Measurements from ENCODE around the gene ARRDC2.

DNA sequence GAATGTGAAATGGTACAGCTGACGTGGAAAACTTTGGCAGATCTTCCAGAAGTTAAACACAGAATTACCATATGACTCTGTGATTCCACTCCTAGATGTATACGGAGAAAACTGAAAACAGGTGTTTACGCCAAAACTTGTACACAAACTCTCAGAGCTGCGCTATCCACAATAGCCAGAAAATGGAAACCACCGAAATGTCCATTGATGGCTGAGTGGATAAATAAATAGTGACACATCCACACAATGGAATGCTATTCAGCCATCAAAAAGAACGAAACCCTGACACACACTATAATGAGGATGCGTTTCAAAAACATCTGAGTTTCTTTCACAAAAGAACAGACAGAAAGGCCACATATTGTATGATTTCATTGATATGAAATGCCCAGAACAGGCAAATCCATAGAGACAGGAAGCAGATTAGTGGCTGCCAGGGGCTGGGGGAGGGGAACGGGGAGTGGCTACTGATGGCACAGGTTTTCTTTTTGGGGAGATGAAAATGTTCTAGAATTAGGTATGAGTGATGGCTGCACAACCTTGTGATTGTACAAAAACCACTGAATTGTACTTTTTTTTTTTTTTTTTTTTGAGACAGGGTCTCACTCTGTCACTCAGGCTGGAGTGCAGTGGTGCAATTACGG is 45.7 kb downstream of the ARRDC2 start:
- TF ChIP-seq ELF4 (CRISPR knock-in tag; IDR thresholded peaks at IDR 0.05), result no peak
- no peak for TF ChIP-seq RBM17 (IDR thresholded peaks at IDR 0.05; ENCODE audit: borderline replicate concordance, low read depth, low read length)
- TF ChIP-seq SMAD3 (CRISPR knock-in tag; conservative IDR thresholded peaks at IDR 0.05), result no peak
- TF ChIP-seq, protein P1, sequence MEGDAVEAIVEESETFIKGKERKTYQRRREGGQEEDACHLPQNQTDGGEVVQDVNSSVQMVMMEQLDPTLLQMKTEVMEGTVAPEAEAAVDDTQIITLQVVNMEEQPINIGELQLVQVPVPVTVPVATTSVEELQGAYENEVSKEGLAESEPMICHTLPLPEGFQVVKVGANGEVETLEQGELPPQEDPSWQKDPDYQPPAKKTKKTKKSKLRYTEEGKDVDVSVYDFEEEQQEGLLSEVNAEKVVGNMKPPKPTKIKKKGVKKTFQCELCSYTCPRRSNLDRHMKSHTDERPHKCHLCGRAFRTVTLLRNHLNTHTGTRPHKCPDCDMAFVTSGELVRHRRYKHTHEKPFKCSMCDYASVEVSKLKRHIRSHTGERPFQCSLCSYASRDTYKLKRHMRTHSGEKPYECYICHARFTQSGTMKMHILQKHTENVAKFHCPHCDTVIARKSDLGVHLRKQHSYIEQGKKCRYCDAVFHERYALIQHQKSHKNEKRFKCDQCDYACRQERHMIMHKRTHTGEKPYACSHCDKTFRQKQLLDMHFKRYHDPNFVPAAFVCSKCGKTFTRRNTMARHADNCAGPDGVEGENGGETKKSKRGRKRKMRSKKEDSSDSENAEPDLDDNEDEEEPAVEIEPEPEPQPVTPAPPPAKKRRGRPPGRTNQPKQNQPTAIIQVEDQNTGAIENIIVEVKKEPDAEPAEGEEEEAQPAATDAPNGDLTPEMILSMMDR (IDR thresholded peaks at IDR 0.05 in 2 of 3, conservative IDR thresholded peaks at IDR 0.05 in 1 of 3; ENCODE audit: insufficient read depth in 2 of 3, low read depth in 1 of 3, low read length in 3 of 3), result no peak
- TF ChIP-seq, protein P2, sequence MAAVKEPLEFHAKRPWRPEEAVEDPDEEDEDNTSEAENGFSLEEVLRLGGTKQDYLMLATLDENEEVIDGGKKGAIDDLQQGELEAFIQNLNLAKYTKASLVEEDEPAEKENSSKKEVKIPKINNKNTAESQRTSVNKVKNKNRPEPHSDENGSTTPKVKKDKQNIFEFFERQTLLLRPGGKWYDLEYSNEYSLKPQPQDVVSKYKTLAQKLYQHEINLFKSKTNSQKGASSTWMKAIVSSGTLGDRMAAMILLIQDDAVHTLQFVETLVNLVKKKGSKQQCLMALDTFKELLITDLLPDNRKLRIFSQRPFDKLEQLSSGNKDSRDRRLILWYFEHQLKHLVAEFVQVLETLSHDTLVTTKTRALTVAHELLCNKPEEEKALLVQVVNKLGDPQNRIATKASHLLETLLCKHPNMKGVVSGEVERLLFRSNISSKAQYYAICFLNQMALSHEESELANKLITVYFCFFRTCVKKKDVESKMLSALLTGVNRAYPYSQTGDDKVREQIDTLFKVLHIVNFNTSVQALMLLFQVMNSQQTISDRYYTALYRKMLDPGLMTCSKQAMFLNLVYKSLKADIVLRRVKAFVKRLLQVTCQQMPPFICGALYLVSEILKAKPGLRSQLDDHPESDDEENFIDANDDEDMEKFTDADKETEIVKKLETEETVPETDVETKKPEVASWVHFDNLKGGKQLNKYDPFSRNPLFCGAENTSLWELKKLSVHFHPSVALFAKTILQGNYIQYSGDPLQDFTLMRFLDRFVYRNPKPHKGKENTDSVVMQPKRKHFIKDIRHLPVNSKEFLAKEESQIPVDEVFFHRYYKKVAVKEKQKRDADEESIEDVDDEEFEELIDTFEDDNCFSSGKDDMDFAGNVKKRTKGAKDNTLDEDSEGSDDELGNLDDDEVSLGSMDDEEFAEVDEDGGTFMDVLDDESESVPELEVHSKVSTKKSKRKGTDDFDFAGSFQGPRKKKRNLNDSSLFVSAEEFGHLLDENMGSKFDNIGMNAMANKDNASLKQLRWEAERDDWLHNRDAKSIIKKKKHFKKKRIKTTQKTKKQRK (IDR thresholded peaks at IDR 0.05; ENCODE audit: borderline replicate concordance, low read depth, low read length), result no peak
